IMR-90 (cell line): ENCODE measurements around the gene NPSR1. TPM values are rescaled to one million over a fixed set of nuclear protein-coding genes. Genes with fewer than 3 reads are reported as not detected.

Experiments used
- ATAC-seq: fragments of 200-7000 bp; cut with Tn5 transposase; 2 replicates; pipeline ENCODE4 v1.9.1; 2020; ENCODE audit warnings: low read depth, mild to moderate bottlenecking, moderate library complexity
- BruUV-seq: library from RNA; stranded (reverse); fragments of 400-500 nt; replicated peaks from 2 replicates; lab custom pipeline; 2021; lab: Mats Ljungman, UMichigan
- CTCF ChIA-PET: fragments of 300-600 bp; formaldehyde crosslinking; extraction: SDS; loops from one replicate; lab custom pipeline; 2021; ENCODE audit warnings: antibody characterized with exemption; lab: Yijun Ruan, JAX
- POLR2A ChIA-PET: fragments of 300-600 bp; sonication (Branson Sonifier 250); formaldehyde crosslinking; loops from one replicate; lab custom pipeline; 2022; ENCODE audit warnings: antibody characterized with exemption; ENCODE audit not compliant: unreplicated experiment; lab: Charles Lee
- DNase-seq: peaks from one replicate; pipeline ENCODE4 v3.0.0; 2013
- H2AFZ ChIP-seq: replicated peaks from 2 replicates; pipeline ENCODE3; 2013; ENCODE audit warnings: low read length, mild to moderate bottlenecking; ENCODE audit not compliant: poor library complexity
- H2AK5ac ChIP-seq: 2 replicates; pipeline ENCODE4 v1.6.1; 2013; ENCODE audit warnings: low read depth, low read length, inconsistent platforms
- H2AK9ac ChIP-seq: replicated peaks from 2 replicates; pipeline ENCODE3; 2013; ENCODE audit warnings: mild to moderate bottlenecking, low read depth, low read length, moderate library complexity; ENCODE audit not compliant: poor library complexity
- H2BK120ac ChIP-seq: 2 replicates; pipeline ENCODE4 v1.6.1; 2013; ENCODE audit warnings: low read depth, low read length, inconsistent platforms
- H2BK15ac ChIP-seq: 3 replicates; pipeline ENCODE4 v1.6.1; 2013; ENCODE audit warnings: low read depth, low read length, inconsistent platforms
- H2BK20ac ChIP-seq: 2 replicates; pipeline ENCODE4 v1.6.1; 2013; ENCODE audit warnings: low read depth, mild to moderate bottlenecking, inconsistent platforms, low read length, moderate library complexity
- H2BK5ac ChIP-seq: 2 replicates; pipeline ENCODE4 v1.6.1; 2013; ENCODE audit warnings: mild to moderate bottlenecking, low read depth, low read length, inconsistent platforms; ENCODE audit not compliant: poor library complexity, severe bottlenecking
- H3K14ac ChIP-seq: replicated peaks from 2 replicates; pipeline ENCODE4 v1.6.1; 2013; ENCODE audit warnings: low read depth, low read length, inconsistent platforms
- H3K18ac ChIP-seq: 2 replicates; pipeline ENCODE4 v1.6.1; 2013; ENCODE audit warnings: low read depth, low read length, control low read depth
- H3K23ac ChIP-seq: 2 replicates; pipeline ENCODE4 v1.6.1; 2013; ENCODE audit warnings: low read depth, low read length, inconsistent platforms
- H3K27ac ChIP-seq: 2 replicates; pipeline ENCODE4 v1.5.1; 2013; ENCODE audit warnings: mild to moderate bottlenecking, control low read depth, low read length; ENCODE audit not compliant: insufficient read depth
- H3K27me3 ChIP-seq: 2 replicates; pipeline ENCODE4 v1.6.1; 2013; ENCODE audit warnings: low read length; ENCODE audit not compliant: control insufficient read depth, insufficient read depth
- H3K36me3 ChIP-seq: 2 replicates; pipeline ENCODE4 v1.6.1; 2013; ENCODE audit warnings: low read length, mixed read lengths; ENCODE audit not compliant: control insufficient read depth, insufficient read depth
- H3K4ac ChIP-seq: 2 replicates; pipeline ENCODE4 v1.6.1; 2013; ENCODE audit warnings: low read depth, low read length, inconsistent platforms
- H3K4me1 ChIP-seq: 2 replicates; pipeline ENCODE4 v1.6.1; 2013; ENCODE audit warnings: low read length, mixed read lengths; ENCODE audit not compliant: control insufficient read depth, insufficient read depth
- H3K4me2 ChIP-seq: 2 replicates; pipeline ENCODE4 v1.6.1; 2013; ENCODE audit warnings: low read depth, mild to moderate bottlenecking, control low read depth, low read length, moderate library complexity
- H3K4me3 ChIP-seq: 2 replicates; pipeline ENCODE4 v1.5.1; 2013; ENCODE audit warnings: low read depth, mild to moderate bottlenecking, control low read depth, low read length, moderate library complexity; ENCODE audit not compliant: insufficient read depth
- H3K56ac ChIP-seq: 2 replicates; pipeline ENCODE4 v1.6.1; 2013; ENCODE audit warnings: low read length, inconsistent platforms; ENCODE audit not compliant: insufficient read depth; ENCODE audit errors: extremely low read depth
- H3K79me1 ChIP-seq, 2 experiments: 2 replicates each; pipeline ENCODE4 v1.6.1; 2013; ENCODE audit warnings: low read length in 2 of 2, inconsistent platforms in 1 of 2, low read depth in 1 of 2
- H3K9ac ChIP-seq: 2 replicates; pipeline ENCODE4 v1.6.1; 2013; ENCODE audit warnings: low read depth, low read length, control low read depth
- H3K9me1 ChIP-seq: 2 replicates; pipeline ENCODE4 v1.6.1; 2013; ENCODE audit warnings: low read length, inconsistent platforms; ENCODE audit not compliant: insufficient read depth
- H3K9me3 ChIP-seq: 2 replicates; pipeline ENCODE4 v1.6.1; 2013; ENCODE audit warnings: low read length; ENCODE audit not compliant: control insufficient read depth, insufficient read depth
- H4K20me1 ChIP-seq: 2 replicates; pipeline ENCODE4 v1.6.1; 2013; ENCODE audit warnings: low read length, inconsistent platforms; ENCODE audit not compliant: insufficient read depth
- H4K5ac ChIP-seq: 2 replicates; pipeline ENCODE4 v1.6.1; 2013; ENCODE audit warnings: mild to moderate bottlenecking, low read depth, low read length, control low read depth
- H4K8ac ChIP-seq, 2 experiments: 2 replicates each; pipeline ENCODE4 v1.6.1; 2013; ENCODE audit warnings: low read depth in 2 of 2, low read length in 2 of 2, control low read depth in 1 of 2, inconsistent platforms in 1 of 2
- H4K91ac ChIP-seq: 2 replicates; pipeline ENCODE4 v1.6.1; 2013; ENCODE audit warnings: low read depth, low read length, inconsistent platforms; ENCODE audit not compliant: insufficient read depth
- CEBPB ChIP-seq: IDR thresholded peaks from 2 replicates; pipeline ENCODE4 v1.6.1; 2012; ENCODE audit warnings: low read depth, low read length, improper control_type of control experiment
- CHD1 ChIP-seq: IDR thresholded peaks from 2 replicates; pipeline ENCODE4 v1.6.1; 2012; ENCODE audit warnings: low read depth, low read length, improper control_type of control experiment
- MAFK ChIP-seq: IDR thresholded peaks from 2 replicates; pipeline ENCODE4 v1.6.1; 2012; ENCODE audit warnings: low read depth, low read length, improper control_type of control experiment
- MXI1 ChIP-seq: IDR thresholded peaks from 2 replicates; pipeline ENCODE4 v1.6.1; 2012; ENCODE audit warnings: low read depth, mild to moderate bottlenecking, low read length, moderate library complexity, borderline replicate concordance
- NFE2L2 ChIP-seq: fragments of 150-350 bp; IDR thresholded peaks from 2 replicates; pipeline ENCODE4 v1.6.1; 2016; ENCODE audit warnings: low read depth, mild to moderate bottlenecking, low read length
- RAD21 ChIP-seq: IDR thresholded peaks from 2 replicates; pipeline ENCODE4 v1.6.1; 2012; ENCODE audit warnings: low read length, improper control_type of control experiment
- RCOR1 ChIP-seq: IDR thresholded peaks from 2 replicates; pipeline ENCODE4 v1.6.1; 2012; ENCODE audit warnings: mild to moderate bottlenecking, low read length, improper control_type of control experiment; ENCODE audit not compliant: insufficient replicate concordance
- WGBS, 2 experiments: methylation state at CpG; one replicate each; pipeline versions ENCODE4 v1.1.5 to v1.1.7; 2013; ENCODE audit warnings: missing lambda C conversion rate in 2 of 2; ENCODE audit not compliant: insufficient read length in 1 of 2; ENCODE audit errors: extremely low coverage in 2 of 2; 5-methylcytosine and 5-hydroxymethylcytosine counted together
- dilution Hi-C: fragments of 300-500 bp; cut with HindIII; formaldehyde crosslinking; loops from one replicate; pipeline ENCODE4 v1.14.3; 2018; ENCODE audit warnings: low sequenced_read_pairs; ENCODE audit not compliant: unreplicated experiment
- in situ Hi-C: fragments of 300-500 bp; cut with MboI; formaldehyde crosslinking; loops from 3 replicates; pipeline ENCODE4 v1.14.3; 2019; ENCODE audit warnings: low sequenced_read_pairs, inconsistent platforms, mixed read lengths
- intact Hi-C: fragments of 100-400 bp; cut with micrococcal nuclease; formaldehyde crosslinking; loops from 2 replicates; pipeline ENCODE4 v1.10.0; 2022
- polyA plus RNA-seq, 3 experiments: library from polyadenylated mRNA; depleted of rRNA; stranded (reverse); fragments of >200 nt; gene quantifications; 2 replicates each; pipeline ENCODE4 v1.2.3, GENCODE V29; 2012; ENCODE audit warnings: low replicate concordance in 1 of 3
- total RNA-seq: library from RNA; depleted of rRNA; stranded (reverse); fragments of >200 nt; gene quantifications from 2 replicates; pipeline ENCODE4 v1.2.3, GENCODE V29; 2012
- TF ChIP-seq, protein P1 (sequence below): fragments of 150-350 bp; IDR thresholded peaks from 2 replicates; pipeline ENCODE4 v1.6.1; 2016; ENCODE audit warnings: low read depth, mild to moderate bottlenecking, low read length, moderate library complexity, borderline replicate concordance
- TF ChIP-seq, protein P2 (sequence below): conservative IDR thresholded peaks from 2 replicates; pipeline ENCODE4 v1.5.1; 2012; ENCODE audit warnings: mild to moderate bottlenecking, low read depth, low read length, improper control_type of control experiment
- TF ChIP-seq, protein P3 (sequence below): fragments of 150-350 bp; IDR thresholded peaks from 2 replicates; pipeline ENCODE4 v1.6.1; 2017; ENCODE audit warnings: mild to moderate bottlenecking, antibody characterized with exemption, low read length, low read depth

Gene NPSR1
- total and polyA plus RNA-seq, 2 of the 4 experiments (the other 2 are of a cell fraction) = not detected

DNA sequence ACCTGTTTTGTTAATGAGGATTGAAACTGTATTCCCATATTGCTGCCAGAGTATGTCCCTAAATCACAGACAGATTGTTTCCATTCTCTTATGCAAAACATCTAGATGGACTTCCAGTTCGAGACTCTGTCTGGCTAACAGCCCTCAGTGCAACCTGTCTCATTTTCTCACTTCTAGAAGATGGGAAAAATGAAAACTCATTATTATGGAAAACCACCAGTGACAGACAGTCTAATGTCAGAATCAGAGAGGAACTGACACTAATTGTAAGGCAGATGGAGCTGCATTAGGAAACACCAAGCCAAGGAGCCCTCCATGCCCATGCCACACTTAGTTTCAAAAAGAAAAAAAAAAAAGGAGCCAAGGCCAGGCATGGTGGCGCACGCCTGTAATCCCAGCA, 61.6 kb downstream of the NPSR1 start:
- Histone ChIP-seq H3K36me3 (no peaks in the 10 kb centered on the region), H3K56ac (no peak overlapping the region), H3K27me3 (no peaks in the 10 kb centered on the region), H3K9me1 (no peaks in the 10 kb centered on the region), H3K4me2 (no peak overlapping the region), H4K5ac (no peak overlapping the region), H4K20me1 (no peaks in the 10 kb centered on the region), H2BK120ac (no peak overlapping the region), H4K8ac (no peak overlapping the region), H3K18ac (no peak overlapping the region), H3K4me3 (no peak overlapping the region), H3K4ac (no peak overlapping the region), H3K27ac (no peak overlapping the region), H3K14ac (no peak overlapping the region), H2AK9ac (no peak overlapping the region), H2AFZ (no peak overlapping the region), H4K91ac (no peak overlapping the region), H3K23ac (no peak overlapping the region), H2BK15ac (no peak overlapping the region), H2AK5ac (no peak overlapping the region), H3K9ac (no peak overlapping the region), H2BK5ac (no peak overlapping the region), H3K4me1 (no peaks in the 10 kb centered on the region), H3K9me3 (no peaks in the 10 kb centered on the region), H3K79me1 (no peaks in the 10 kb centered on the region), H2BK20ac (no peak overlapping the region)
- ATAC-seq (no peak), DNase-seq (no peak)
- in situ Hi-C loops = no loop called here
- BruUV-seq = no TSS peak
- no CpG with 5 or more reads among the region's 3 CpGs for WGBS, 2 experiments
- TF ChIP-seq MXI1 = no peak
- no peak for TF ChIP-seq RCOR1
- TF ChIP-seq RAD21 = no peak
- no peak for TF ChIP-seq CHD1
- TF ChIP-seq, protein P1, sequence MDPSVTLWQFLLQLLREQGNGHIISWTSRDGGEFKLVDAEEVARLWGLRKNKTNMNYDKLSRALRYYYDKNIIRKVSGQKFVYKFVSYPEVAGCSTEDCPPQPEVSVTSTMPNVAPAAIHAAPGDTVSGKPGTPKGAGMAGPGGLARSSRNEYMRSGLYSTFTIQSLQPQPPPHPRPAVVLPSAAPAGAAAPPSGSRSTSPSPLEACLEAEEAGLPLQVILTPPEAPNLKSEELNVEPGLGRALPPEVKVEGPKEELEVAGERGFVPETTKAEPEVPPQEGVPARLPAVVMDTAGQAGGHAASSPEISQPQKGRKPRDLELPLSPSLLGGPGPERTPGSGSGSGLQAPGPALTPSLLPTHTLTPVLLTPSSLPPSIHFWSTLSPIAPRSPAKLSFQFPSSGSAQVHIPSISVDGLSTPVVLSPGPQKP = no peak
- TF ChIP-seq, protein P2, sequence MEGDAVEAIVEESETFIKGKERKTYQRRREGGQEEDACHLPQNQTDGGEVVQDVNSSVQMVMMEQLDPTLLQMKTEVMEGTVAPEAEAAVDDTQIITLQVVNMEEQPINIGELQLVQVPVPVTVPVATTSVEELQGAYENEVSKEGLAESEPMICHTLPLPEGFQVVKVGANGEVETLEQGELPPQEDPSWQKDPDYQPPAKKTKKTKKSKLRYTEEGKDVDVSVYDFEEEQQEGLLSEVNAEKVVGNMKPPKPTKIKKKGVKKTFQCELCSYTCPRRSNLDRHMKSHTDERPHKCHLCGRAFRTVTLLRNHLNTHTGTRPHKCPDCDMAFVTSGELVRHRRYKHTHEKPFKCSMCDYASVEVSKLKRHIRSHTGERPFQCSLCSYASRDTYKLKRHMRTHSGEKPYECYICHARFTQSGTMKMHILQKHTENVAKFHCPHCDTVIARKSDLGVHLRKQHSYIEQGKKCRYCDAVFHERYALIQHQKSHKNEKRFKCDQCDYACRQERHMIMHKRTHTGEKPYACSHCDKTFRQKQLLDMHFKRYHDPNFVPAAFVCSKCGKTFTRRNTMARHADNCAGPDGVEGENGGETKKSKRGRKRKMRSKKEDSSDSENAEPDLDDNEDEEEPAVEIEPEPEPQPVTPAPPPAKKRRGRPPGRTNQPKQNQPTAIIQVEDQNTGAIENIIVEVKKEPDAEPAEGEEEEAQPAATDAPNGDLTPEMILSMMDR = no peak
- TF ChIP-seq CEBPB = no peak
- TF ChIP-seq, protein P3, sequence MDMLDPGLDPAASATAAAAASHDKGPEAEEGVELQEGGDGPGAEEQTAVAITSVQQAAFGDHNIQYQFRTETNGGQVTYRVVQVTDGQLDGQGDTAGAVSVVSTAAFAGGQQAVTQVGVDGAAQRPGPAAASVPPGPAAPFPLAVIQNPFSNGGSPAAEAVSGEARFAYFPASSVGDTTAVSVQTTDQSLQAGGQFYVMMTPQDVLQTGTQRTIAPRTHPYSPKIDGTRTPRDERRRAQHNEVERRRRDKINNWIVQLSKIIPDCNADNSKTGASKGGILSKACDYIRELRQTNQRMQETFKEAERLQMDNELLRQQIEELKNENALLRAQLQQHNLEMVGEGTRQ = no peak
- TF ChIP-seq MAFK = no peak
- no peak for TF ChIP-seq NFE2L2
- POLR2A ChIA-PET = no interaction called here
- intact Hi-C loops = no loop called here
- dilution Hi-C loops = no loop called here
- CTCF ChIA-PET = no interaction called here
